C4-2B (cell line): ENCODE data around the gene TNPO1.

Experiments
- ZFX ChIP-seq: fragments of 450-650 bp; IDR thresholded peaks from 2 replicates; pipeline ENCODE4 v1.6.1; 2017
- TF ChIP-seq, protein P1 (sequence below): fragments of 450-650 bp; conservative IDR thresholded peaks from 2 replicates; pipeline ENCODE4 v1.5.1; 2017; ENCODE audit warnings: mild to moderate bottlenecking

GRCh38 chr5:72884892-72885291 is 68.4 kb downstream of the TNPO1 start:
- TF ChIP-seq, protein P1, sequence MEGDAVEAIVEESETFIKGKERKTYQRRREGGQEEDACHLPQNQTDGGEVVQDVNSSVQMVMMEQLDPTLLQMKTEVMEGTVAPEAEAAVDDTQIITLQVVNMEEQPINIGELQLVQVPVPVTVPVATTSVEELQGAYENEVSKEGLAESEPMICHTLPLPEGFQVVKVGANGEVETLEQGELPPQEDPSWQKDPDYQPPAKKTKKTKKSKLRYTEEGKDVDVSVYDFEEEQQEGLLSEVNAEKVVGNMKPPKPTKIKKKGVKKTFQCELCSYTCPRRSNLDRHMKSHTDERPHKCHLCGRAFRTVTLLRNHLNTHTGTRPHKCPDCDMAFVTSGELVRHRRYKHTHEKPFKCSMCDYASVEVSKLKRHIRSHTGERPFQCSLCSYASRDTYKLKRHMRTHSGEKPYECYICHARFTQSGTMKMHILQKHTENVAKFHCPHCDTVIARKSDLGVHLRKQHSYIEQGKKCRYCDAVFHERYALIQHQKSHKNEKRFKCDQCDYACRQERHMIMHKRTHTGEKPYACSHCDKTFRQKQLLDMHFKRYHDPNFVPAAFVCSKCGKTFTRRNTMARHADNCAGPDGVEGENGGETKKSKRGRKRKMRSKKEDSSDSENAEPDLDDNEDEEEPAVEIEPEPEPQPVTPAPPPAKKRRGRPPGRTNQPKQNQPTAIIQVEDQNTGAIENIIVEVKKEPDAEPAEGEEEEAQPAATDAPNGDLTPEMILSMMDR = no peak
- no peak for TF ChIP-seq ZFX
